ENCODE results near the gene HMOX1.

The HMOX1 gene

GRCh38 chr22:35422145-35422544, 41.2 kb downstream of the HMOX1 start:
- Histone ChIP-seq H3K27me3 (ENCODE audit: low read length) (no peaks in the 10 kb centered on the region), H3K9me3 (ENCODE audit: insufficient read depth, low read length) (no peaks in the 10 kb centered on the region), H3F3A (ENCODE audit: insufficient read depth) (no peaks in the 10 kb centered on the region), H3K9me2 (replicated peaks; ENCODE audit: insufficient read depth, low read length) (no peaks in the 10 kb centered on the region), H3K27ac (ENCODE audit: low read depth, low read length) (no peak overlapping the region), H4K20me1 (ENCODE audit: low read depth, low read length) (no peaks in the 10 kb centered on the region), H3K9ac (ENCODE audit: low read length) (no peak overlapping the region), H3K4me2 (ENCODE audit: low read depth, low read length, poor library complexity, severe bottlenecking) (no peak overlapping the region), H3K36me3 (ENCODE audit: low read length) (no peaks in the 10 kb centered on the region; the same call in 1 of the 2 replicates), H3K4me3 (ENCODE audit: insufficient read depth, low read length, poor library complexity, severe bottlenecking) (no peak overlapping the region), H2AFZ (ENCODE audit: low read depth, low read length, severe bottlenecking) (no peak overlapping the region), H3K79me2 (ENCODE audit: insufficient read depth, low read length) (no peaks in the 10 kb centered on the region)
- TF ChIP-seq CTCF (IDR thresholded peaks at IDR 0.05; ENCODE audit: insufficient read depth, low read length, poor library complexity, severe bottlenecking) = no peak
- no peak for TF ChIP-seq EZH2phosphoT487 (conservative IDR thresholded peaks at IDR 0.05; ENCODE audit: low read length)

DNA sequence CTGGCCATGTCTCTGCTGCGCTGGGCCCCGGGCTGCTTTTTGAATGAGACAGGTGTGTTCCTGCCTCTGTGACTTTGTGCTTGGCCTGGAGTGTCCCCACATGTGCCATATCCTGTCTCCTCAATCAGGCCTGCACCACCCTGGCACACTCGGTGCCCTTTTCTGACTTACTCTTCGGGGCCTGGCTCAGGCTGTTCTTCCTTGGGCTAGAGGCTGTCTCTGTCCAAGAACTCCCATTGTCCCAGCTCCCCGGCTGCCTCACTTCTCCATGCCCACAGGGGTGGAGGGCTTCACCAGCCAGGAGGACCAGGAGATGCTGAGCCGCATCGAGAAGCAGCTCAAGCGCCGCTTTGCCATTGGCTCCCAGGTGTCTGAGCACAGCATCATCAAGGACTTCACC, 42.0 kb downstream of the HMOX1 start:
- no peaks in the 10 kb centered on the region for H4K20me1 ChIP-seq (ENCODE audit: low read depth, low read length)
- H3K9me2 ChIP-seq (replicated peaks; ENCODE audit: insufficient read depth, low read length) = no peaks in the 10 kb centered on the region
- no peak for TF ChIP-seq EZH2phosphoT487 (conservative IDR thresholded peaks at IDR 0.05; ENCODE audit: low read length)
- TF ChIP-seq CTCF (IDR thresholded peaks at IDR 0.05; ENCODE audit: insufficient read depth, low read length, poor library complexity, severe bottlenecking) = no peak
- no peaks in the 10 kb centered on the region for H3K79me2 ChIP-seq (ENCODE audit: insufficient read depth, low read length)
- no peak overlapping the region for H3K27ac ChIP-seq (ENCODE audit: low read depth, low read length)
- H3K4me2 ChIP-seq (ENCODE audit: low read depth, low read length, poor library complexity, severe bottlenecking) = no peak overlapping the region
- no peak overlapping the region for H3K9ac ChIP-seq (ENCODE audit: low read length)
- no peaks in the 10 kb centered on the region for H3K9me3 ChIP-seq (ENCODE audit: insufficient read depth, low read length)
- no peaks in the 10 kb centered on the region for H3K27me3 ChIP-seq (ENCODE audit: low read length)
- no peaks in the 10 kb centered on the region; the same call in 1 of the 2 replicates for H3K36me3 ChIP-seq (ENCODE audit: low read length)
- no peaks in the 10 kb centered on the region for H3F3A ChIP-seq (ENCODE audit: insufficient read depth)
- no peak overlapping the region for H3K4me3 ChIP-seq (ENCODE audit: insufficient read depth, low read length, poor library complexity, severe bottlenecking)
- H2AFZ ChIP-seq (ENCODE audit: low read depth, low read length, severe bottlenecking) = no peak overlapping the region

- Histone ChIP-seq H3F3A (ENCODE audit: insufficient read depth) (no peaks in the 10 kb centered on the region), H3K4me3 (ENCODE audit: insufficient read depth, low read length, poor library complexity, severe bottlenecking) (no peak overlapping the region), H2AFZ (ENCODE audit: low read depth, low read length, severe bottlenecking) (no peak overlapping the region), H3K27ac (ENCODE audit: low read depth, low read length) (no peak overlapping the region), H3K9ac (ENCODE audit: low read length) (no peak overlapping the region), H3K36me3 (ENCODE audit: low read length) (no peaks in the 10 kb centered on the region; the same call in 1 of the 2 replicates), H3K27me3 (ENCODE audit: low read length) (no peaks in the 10 kb centered on the region), H3K79me2 (ENCODE audit: insufficient read depth, low read length) (no peaks in the 10 kb centered on the region), H3K9me2 (replicated peaks; ENCODE audit: insufficient read depth, low read length) (no peaks in the 10 kb centered on the region), H3K9me3 (ENCODE audit: insufficient read depth, low read length) (no peaks in the 10 kb centered on the region), H4K20me1 (ENCODE audit: low read depth, low read length) (no peaks in the 10 kb centered on the region), H3K4me2 (ENCODE audit: low read depth, low read length, poor library complexity, severe bottlenecking) (no peak overlapping the region)
- TF ChIP-seq CTCF (IDR thresholded peaks at IDR 0.05; ENCODE audit: insufficient read depth, low read length, poor library complexity, severe bottlenecking) (no peak), EZH2phosphoT487 (conservative IDR thresholded peaks at IDR 0.05; ENCODE audit: low read length) (no peak)
Measured at GRCh38 chr22:35424081-35424480, 43.2 kb downstream of the HMOX1 start.
